Non-pigmented ciliary epithelial cell (primary cell): ENCODE measurements around the gene KRT80.

Source experiments
- DNase-seq: peaks from one replicate; pipeline ENCODE4 v3.0.0-alpha.2; 2010; ENCODE audit warnings: low read depth

Gene KRT80

DNA sequence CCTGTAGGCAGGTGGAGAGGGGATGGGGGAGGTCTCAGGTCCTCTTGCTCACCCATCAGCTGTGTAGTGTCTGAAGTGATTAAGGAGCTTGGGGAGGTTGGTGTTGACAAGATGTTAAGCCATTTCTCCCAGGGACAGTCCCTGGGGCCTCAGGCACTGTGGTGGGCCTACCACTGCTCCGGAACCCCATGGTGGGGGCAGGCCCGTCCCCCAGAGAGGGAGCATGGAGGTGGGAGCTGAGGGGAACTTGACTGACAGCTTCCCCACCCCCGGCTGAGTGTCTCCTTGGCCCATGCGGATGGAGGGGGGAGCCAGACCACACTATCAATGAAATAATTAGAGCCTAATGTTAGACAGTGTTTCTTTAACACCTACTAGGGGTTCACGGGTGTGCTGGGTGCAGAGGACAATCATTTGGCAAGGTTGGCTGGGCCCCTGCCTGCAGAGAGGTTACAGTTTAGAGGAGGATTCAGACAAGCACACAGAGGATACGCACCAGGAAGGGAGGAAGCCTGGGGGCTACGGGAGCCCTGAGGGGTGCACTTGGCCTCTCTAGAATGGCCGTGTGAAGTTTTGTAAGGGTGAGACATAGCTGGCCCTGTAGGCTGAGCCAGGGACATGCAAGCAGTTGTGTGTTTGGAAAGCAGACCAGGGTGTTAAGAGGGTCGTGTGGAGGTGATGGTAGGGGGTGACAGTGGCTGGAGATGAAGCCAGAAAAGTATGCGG lies 19.3 kb upstream of the KRT80 start:
- no peak for DNase-seq

DNA sequence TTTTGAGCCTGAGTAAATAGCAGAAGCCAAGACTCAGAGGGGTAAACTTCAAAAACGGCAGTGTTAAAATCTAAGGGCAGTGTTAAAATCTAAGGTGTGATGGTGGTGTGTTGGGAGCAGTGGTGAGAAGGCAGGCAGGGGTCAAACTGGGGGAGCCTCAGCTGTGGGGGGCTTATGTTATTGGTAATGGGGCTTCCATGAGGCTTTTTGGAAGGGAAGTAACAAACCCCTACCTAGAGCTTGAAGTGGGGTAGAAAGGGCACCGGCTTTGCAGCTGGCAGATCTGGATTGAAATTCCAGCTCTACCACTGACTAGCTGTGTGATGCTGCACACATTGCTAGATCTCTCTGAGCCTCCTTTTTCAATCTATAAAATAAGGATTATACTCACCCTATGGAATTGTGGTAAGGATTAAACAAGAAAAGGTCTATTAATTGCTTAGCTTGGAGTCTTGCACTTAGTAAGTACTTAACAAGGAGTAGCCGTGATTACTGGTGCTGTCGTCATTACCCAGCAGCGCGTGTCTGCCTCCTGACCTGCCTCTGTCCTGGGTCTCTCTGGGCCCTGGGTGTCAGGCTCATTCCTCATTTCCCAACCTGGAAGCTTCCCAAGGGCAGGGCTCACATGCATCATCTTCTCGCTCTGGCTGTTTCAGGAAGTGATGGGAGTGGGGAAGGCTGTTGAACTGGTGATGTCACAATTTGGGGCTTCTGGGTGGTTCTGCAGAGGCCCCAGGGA lies 18.5 kb upstream of the KRT80 start:
- no peak for DNase-seq

DNA sequence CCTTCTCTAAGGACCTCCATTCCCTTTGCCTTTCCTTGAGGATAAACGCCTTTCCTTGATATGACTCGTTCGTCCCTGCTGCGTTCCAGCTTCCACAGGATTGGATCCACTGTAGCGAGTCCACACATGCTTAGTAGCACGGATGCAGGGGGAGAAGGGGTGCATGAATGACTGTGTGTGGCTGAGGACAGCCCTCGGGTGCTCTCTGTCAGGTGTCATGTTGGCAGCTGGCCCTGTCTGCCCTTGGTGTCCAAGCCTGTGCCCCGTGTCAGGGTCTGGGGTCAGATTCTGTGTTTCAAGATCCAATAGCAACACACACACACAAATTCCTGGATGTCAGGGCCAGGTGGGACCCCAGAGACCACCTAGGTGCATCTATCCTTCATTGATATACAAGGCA lies 17.5 kb upstream of the KRT80 start:
- DNase-seq = no peak

DNA sequence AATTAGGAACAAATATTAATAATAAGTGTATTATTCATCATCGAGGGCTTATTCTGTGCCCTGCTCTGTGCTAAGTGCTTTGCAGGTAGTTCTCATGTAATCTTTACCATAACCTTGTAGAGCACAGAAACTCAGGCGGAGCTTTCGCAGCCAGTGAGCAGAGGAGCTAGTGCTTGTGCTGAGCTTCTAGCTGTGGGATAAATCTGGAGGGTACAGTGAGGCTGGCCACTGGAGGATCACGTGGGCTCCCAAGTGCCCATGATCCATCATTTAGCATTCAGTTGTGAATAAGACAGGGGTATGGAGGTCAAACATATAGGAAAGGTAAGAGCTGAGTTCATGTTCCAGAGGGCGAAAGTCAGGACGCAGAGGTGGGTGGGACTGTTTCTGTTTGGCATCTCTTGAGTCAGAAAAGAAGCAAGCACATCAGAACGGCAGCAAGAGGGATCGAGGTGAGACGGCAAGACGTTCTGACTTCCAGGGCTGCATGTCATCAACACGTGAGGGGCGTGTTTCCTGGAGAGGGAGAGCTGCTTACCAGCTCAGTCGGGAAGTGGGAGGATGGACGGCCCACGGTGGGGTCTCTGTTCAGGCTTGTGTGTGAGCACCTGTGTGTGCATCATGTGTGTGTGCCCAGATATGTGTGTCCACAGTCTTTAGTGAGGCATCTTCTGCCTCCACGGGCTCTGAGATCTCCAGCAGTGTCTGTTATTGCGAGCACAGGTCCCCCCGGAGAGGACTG lies 16.8 kb upstream of the KRT80 start:
- no peak for DNase-seq

DNA sequence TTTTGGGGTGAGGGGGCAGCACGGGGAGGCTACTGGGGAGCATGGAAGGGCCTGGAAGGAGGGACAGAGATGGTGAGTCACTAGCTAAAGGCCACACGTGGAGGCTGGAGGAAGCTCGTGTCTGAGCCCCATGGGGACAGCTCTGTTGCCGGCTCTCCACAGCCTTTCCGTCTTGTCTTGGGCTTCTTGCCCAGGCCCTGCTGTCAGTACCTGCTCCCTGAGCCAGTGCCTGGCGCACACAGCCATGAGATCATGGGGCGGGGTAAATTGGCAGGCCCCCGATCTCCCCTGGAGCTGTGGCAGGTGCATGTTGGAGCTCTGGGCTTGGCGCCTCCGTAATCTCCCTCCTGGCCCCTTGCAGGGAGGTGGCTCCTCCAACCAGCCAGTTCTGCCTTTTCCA lies 16.1 kb upstream of the KRT80 start:
- DNase-seq = no peak

DNA sequence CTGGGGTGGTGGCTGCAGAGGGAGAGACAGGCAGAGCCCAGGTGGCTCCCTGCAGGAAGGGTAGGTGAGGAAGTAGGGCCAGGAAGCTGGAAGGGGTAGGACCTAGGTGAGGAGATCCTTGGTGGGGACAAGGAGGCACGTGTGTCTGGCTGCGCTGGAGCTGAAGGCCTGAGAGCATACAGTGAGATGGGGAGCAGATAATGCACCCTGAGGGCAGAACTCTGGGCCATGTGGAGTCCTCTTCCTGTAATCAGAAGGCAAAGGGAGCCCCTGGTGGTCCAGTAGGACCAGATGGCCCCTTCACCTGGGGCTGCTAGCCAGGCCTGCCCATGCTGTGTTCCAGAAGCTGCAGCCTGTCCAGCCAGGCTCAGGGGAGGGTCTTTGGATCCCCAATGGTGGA lies 15.3 kb upstream of the KRT80 start:
- no peak for DNase-seq

DNA sequence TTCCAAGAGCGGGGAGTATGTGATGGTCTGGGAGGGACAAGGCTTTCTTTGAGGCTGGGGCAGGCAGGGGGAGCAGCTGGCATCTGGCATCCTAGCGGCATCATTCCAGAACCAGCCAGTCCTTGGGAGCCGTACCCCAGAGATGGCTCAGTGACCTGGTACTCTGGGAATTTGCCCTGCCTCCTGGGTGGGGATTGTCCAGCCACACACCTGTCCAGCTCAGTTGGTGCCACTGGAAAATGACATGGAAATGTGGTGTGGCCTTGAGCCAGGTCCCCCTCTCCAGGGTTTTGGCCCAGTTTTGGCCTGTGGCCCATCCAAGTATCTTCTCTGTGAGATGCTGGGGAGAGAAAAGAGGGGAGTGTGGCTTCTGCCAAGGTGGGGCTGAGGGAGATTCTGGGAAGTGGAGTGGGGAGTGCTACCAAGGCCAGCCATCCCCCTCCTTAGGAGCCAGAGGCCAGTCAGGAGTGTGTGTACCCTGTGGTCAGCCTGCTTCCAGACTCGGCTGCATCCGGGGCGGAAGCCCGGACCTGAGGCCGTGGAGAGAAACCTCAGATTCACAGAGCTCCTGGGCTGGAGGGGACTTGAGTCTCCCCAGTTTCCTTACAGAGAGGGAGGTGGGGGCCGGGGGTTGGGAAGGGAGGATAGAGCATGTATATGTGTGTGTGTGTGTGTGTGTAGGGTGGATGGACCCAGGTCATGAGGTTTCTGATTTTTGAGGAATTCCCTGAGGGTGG lies 14.7 kb upstream of the KRT80 start:
- DNase-seq = no peak

DNA sequence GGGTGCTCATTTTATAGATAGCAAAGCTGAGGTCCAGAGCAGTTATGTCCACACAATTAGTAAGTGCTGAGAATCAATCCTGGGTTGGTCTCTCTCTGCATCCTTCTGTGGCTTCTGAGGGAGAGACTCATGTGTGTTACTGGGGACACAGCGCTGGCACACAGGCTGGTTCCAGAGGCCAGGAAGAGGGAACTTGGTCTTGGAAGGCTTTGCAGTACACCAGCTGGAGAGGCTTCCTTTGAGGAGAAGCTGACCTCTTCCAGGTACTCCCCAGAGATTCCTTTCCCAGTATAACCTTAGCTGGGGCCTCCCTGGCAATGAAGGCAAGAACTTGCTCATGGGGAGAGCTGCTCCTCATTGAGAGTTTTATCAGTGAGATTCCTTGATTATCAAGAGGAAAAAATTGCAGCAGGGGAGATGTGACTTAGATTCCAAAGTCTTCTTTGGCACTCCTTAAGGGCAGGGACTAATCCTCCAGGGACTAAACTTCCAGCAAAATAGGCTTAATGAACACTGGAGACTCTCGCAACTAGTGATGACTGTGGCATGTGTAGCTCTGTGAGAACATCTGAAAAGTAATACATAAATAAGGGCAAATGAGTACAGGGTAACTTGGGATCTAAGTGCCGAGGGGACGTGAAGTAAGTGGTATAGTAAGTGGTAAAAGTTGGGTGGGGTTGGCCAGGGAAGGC lies 13.9 kb upstream of the KRT80 start:
- DNase-seq = no peak

DNA sequence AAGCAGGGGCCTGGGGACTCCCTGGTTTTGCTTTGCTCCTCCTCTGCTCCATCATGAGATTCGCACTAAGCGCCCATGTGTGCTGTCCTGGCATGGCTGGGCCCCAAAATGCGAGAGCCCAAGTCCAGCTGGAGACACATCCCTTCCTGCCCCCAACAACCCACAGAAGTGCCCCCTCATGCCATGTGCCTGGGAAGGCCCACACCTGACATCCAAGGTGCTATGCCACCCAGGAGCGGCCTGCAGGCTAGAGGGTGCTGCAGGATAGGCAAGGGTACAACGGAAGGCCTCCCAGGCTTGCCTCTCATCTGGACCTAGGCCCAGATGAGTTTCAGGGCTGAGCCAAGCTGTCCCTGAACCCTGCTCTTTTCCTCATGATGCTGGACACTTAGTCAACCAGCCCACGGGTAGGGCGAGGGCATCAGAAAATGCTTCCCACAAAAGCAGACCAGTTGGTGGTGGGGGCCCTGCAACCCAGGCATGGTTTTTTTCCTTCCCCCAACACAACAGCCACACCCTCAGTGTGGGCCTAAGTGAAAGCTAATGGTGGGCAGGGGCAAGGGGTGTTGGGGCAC lies 13.2 kb upstream of the KRT80 start:
- DNase-seq = no peak

DNA sequence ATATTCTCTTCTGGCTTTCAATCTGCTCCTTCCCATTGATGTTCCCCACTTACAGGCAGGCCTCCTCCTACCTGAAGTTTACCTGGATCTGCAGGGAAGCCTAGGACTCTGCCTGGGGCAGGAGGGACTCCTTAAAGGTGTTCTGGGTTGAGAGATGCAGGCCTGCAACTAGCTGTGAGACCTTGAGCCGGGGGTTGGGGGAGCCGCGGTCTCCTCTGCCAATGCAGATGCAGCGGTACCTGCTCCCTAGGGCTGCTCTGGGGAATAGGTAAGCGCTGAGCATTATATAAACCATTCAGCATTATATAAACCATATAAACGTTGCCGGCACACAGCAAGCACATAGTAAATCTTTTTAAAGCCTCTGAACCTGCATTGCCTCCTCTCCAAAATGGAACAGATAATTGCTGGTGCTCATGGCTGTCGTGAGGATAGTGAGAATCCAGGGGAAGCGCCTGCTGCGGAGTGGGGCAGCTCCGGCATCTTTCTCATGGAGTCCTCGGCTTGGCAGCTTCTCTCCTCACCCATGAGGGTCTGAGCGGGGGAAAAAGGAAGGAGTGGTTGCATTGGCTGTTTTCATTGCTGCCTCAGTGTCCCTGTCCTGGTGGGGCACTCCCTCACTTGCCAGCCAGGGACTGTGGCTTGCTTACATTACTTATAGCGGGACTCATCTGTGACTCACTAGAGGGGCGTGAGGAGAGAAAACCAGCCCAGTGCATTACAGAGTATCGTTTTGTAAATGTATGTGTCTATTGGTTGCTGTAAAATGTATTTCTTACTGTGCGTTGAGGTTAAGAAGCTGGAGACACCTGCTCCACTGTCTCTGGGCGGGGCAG lies 12.5 kb upstream of the KRT80 start:
- DNase-seq = no peak

DNA sequence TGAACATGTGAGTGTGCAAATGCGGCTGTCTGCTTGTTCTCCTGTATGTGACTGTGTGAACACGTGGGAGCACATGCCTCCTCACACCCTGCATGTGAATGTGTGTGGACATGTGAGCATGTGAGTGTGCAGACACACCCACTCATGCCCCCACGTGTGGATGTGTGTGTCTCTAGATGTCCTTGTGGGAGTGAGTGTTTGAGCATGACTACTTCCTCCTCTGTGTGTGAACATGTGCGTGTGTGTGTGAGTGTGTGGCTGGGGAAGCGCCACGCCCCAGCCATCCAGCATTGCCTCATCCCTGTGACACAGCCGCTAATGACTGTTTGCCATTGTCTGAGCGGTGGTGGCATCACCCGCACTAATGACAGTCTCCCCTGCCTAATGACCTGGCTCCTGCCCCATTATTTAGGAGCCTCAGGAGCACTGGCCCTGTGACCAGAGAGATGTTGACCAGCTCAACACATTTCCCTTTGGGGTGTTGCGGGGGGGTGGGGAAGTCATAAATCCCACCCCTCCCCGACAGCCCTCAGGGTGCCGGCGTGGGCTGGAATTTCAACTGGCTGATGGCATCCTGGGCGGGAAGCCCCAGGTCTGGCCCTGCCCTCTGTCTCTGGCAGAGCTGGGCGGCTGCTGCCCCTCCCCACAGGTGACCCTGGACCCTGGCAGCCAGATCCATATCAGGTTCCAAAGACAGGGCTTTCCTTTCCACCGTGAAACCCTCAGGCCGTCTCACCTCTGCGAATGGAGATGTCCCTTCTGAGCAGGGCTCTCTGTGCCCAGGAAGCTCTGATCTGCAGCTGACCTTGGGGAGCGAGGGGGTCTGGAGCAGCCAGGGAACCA lies 11.5 kb upstream of the KRT80 start:
- DNase-seq = no peak

DNA sequence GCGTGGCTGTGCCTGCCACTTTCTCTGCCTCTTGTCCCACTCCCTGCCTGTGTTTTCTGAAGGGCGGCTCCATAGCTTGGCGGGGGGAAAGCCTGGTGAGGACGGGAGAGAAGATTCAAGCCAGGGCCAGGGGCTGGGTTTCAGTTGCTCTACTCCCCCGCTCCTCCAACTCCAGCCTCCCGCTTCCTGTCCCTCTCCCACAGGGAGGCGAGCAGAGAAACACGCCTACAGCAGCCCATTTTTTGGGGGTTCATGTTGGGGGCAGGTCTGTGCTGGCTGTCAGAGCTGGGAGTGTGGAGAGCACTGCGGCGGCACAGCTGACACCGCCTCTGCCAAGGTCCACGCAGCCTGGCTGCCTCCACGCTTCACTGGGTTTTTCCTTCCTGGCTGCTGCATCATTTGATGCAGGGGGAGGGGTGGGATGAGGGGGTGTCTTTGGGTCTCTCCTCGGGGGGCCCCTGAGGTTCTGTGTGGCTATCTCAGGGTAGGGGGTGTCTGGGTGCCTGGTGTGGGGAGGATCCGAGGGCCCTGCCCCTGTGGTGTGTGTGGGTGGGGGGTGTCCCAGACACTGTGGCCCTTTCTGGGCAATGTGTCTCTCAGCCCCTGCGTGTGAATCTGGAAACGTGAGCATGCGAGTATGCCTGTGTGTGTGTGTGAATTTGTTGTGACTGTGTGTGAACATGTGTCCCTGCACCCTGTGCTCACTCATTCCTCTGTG lies 10.7 kb upstream of the KRT80 start:
- DNase-seq = no peak

DNA sequence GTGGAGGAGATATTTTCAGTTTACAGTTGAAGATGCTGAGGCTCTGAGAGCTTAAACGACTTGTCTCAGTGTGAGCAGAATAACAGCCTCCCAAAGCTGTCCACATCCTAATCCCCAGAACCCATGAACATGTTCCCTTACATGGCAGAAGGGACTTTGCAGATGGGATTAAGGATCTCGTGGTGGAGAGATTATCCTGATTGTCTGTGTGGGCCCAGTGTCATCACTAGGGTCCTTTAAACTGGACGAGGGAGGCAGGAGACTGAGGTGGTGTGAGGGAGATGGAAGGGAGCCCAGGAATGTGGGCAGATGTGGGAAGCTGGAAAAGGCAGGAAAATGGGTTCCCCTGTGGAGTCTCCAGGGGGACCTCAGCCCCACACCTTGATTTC lies 9.6 kb upstream of the KRT80 start:
- DNase-seq = no peak

DNA sequence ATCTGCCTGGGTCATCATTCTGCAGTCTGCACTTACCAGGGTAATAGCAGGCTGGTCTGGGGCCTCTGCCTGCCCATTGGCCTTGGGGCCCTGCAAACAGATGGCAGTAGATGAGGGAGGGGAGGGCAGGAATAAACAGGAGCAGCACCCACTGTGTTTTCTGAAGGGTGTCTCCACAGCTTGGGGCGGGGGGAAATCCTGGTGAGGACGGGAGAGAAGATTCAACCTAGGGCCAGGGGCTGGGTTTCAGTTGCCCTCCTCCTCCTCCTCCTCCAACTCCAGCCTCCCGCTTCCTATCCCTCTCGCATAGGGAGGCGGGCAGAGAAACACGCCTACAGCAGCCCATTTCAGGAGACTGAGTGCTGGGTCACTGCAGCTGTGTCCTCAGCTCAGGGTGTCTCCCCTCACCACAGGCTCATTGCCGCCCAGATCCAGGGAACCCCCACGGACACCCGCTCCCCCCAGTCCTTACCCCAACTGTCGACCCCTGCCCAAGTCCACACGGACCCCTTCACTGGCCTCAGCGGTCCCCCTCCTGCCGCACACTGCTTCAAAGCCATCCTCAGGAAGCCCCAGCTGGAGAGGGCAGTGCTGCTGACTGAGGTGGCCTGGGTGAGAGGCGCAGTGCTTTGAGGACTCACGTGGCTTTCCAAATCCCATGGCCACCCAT lies 9.1 kb upstream of the KRT80 start:
- no peak for DNase-seq

DNA sequence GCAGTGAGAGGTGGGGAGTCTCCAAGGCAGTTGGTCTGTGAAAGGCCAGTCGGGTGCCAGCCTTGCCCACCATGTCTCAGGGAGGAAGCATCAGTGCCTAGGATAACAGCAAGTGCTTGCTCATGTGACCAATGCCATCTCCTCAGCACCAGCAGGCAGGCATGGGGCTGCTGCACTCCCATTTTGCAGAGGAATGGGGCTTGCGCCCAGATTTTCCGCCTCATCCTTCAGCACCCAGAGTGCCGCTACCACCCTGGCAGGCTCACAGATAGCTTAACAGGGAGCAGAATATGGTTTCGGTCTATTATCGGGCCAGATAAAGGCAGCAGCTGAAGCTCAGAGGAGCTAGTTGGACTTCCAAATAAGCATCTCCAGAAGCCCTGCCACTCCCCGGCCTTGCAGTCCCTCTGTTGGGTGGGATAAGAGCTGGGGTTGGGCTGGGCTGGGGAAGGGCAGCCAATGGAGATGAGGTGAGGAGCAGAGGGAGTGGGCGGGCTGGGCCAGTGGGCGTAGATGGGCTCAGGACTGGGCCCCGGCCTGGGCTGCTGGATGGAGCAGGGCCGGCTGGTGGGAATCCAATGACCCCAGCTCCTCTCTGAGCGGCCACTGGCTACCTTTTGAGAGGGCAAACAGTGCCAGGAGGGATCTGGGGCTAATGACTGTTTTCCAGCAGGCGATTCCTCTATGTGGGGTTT lies 8.4 kb upstream of the KRT80 start:
- DNase-seq = no peak

DNA sequence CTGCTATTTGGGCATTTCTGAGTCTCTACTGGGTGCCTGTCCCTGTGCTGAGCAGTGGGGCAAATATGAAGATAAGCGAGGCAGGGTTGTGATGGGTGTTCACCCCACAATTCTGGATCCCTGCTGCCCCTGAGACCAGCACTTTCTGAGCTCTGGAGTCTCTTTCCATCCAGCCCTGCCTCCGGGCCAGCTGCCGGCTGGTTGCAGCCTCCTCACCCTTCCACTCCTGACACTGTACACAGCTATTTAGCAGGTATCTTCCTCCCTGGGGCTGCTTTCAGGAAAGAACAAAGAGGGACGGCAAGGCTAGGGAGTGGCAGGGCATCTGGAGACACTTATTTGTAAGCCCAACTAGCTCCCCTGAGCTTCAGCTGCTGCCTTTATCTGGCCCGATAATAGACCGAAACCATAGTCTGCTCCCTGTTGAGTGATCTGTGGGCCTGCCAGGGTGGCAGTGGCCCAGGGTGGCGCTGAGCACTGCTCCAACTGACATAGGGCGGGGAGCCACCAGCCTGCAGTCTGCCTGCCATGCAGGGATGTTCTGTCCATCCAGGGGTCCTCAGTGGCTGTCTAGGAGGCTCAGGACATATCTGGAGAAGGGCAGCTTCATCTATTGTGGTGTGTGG lies 7.6 kb upstream of the KRT80 start:
- DNase-seq = no peak

DNA sequence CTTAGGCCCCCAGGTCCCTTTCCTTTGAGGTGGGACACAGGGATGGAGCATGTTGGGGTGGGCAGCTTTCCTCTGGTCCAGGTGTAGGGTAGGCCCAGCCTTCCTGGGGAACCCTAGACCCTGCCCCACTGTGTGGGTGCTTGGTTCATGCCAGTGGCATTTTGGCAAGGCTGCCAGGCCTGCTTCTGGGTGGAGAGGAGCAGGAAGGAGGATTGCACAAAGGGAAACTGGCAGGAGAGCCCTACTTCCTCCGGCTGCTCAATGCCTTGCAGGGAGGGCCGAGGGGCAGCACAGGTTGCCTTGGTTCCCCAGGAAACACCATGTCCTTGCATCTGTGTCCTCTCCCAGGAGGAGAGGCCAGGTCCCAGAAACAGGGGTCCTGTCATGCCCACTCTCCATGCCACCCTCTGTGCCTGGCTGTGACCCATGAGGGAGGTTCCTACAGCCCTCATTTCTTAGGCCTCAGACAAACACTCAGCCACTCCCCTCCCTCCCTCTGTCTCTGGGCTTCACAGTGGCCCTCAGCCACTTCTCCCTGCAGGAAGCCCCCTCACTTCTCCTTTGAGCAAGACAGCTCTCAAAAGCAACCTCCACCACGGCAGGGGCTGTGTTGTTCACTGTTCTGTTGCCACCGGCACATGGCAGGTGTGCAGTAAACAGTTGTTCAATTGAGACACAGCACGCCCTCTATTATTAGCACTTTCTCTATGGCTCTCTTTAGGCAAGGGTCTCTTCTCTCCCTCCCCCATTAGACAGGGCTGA lies 6.8 kb upstream of the KRT80 start:
- no peak for DNase-seq
